CD4-positive, alpha-beta memory T cell (primary cell): Measurements from ENCODE around the gene SULT4A1. TPM values are rescaled to one million over a fixed set of nuclear protein-coding genes. Genes with fewer than 3 reads are reported as not detected.
"Not testable (repeated sequence)": the region's sequence is repeated elsewhere in the genome, so short reads cannot be mapped to it uniquely, and the experiment has no call there.

Experiments
- CTCF ChIA-PET: fragments of 350-600 bp; sonication (Branson Sonifier 250); formaldehyde crosslinking; loops from one replicate; lab custom pipeline; 2021; ENCODE audit warnings: inconsistent platforms; ENCODE audit not compliant: partially characterized antibody; lab: Charles Lee
- POLR2A ChIA-PET: fragments of 350-600 bp; sonication (Branson Sonifier 250); formaldehyde crosslinking; loops from one replicate; lab custom pipeline; 2021; ENCODE audit not compliant: partially characterized antibody; lab: Charles Lee
- DNase-seq, 5 donors: peaks; one replicate each; pipeline versions ENCODE4 v3.0.0 to v3.0.0-alpha.2; 2020 to 2022; ENCODE audit warnings: mixed read lengths in 1 of 5
- H3K27ac ChIP-seq: one replicate; pipeline ENCODE4 v1.7.0; 2013; ENCODE audit warnings: low read depth, low read length
- H3K27me3 ChIP-seq: 2 replicates; pipeline ENCODE4 v1.7.0; 2013; ENCODE audit warnings: mild to moderate bottlenecking, low read length, moderate library complexity; ENCODE audit not compliant: insufficient read depth
- H3K36me3 ChIP-seq: 2 replicates; pipeline ENCODE4 v1.7.0; 2013; ENCODE audit warnings: mild to moderate bottlenecking, low read length, moderate library complexity; ENCODE audit not compliant: insufficient read depth
- H3K4me1 ChIP-seq: 2 replicates; pipeline ENCODE4 v1.7.0; 2013; ENCODE audit warnings: mild to moderate bottlenecking, low read length, moderate library complexity; ENCODE audit not compliant: insufficient read depth
- H3K4me3 ChIP-seq, 2 donors: one replicate each; pipeline ENCODE4 v1.7.0; 2013; ENCODE audit warnings: low read length in 2 of 2, mild to moderate bottlenecking in 1 of 2
- H3K9me3 ChIP-seq, 2 donors: one replicate each; pipeline ENCODE4 v1.7.0; 2013; ENCODE audit warnings: low read length in 2 of 2, control low read depth in 1 of 2; ENCODE audit not compliant: control insufficient read depth in 1 of 2
- H3K27ac Mint-ChIP-seq, 7 donors: one replicate each; pipeline ENCODE4 v1.8.0; 2020 to 2021; ENCODE audit warnings: mixed read lengths in 7 of 7, mild to moderate bottlenecking in 6 of 7, inconsistent platforms in 3 of 7, moderate library complexity in 3 of 7
- H3K27me3 Mint-ChIP-seq, 2 donors: one replicate each; pipeline ENCODE4 v1.8.0; 2020 to 2021; ENCODE audit warnings: mixed read lengths in 2 of 2
- H3K36me3 Mint-ChIP-seq, 2 donors: one replicate each; pipeline ENCODE4 v1.8.0; 2020 to 2021; ENCODE audit warnings: mixed read lengths in 2 of 2, inconsistent platforms in 1 of 2, mild to moderate bottlenecking in 1 of 2
- H3K4me1 Mint-ChIP-seq, 4 donors: one replicate each; pipeline ENCODE4 v1.8.0; 2020 to 2021; ENCODE audit warnings: mixed read lengths in 4 of 4, mild to moderate bottlenecking in 1 of 4
- H3K4me3 Mint-ChIP-seq, 8 donors: one replicate each; pipeline ENCODE4 v1.8.0; 2020 to 2021; ENCODE audit warnings: mixed read lengths in 8 of 8, mild to moderate bottlenecking in 7 of 8, moderate library complexity in 6 of 8, inconsistent platforms in 3 of 8
- H3K9me3 Mint-ChIP-seq, 8 donors: one replicate each; pipeline ENCODE4 v1.8.0; 2020 to 2021; ENCODE audit warnings: mixed read lengths in 8 of 8, mild to moderate bottlenecking in 5 of 8, inconsistent platforms in 3 of 8, moderate library complexity in 1 of 8
- intact Hi-C: fragments of 100-400 bp; cut with micrococcal nuclease; formaldehyde crosslinking; loops from one replicate; pipeline ENCODE4 v1.15.1; 2023
- polyA plus RNA-seq, 2 donors: library from polyadenylated mRNA; unstranded; fragments of 300-500 nt; fragmentation: Illumina TruSeq; gene quantifications; one replicate each; pipeline ENCODE4 v1.2.3, GENCODE V29; 2021
- total RNA-seq, 2 experiments: library from RNA; stranded (reverse); gene quantifications; one replicate each; pipeline ENCODE4 v1.2.3, GENCODE V29; 2021

SULT4A1 gene
- total RNA-seq, result not detected
- polyA plus RNA-seq, result not detected

GRCh38 chr22:43862074-43862881 lies at the start of gene SULT4A1:
Gene SULT4A1 (minus strand): TSS chr22:43862513. CDS start chr22:43862382, 131 bp downstream.
- Histone ChIP-seq H3K27ac (no peak within 1 kb of the TSS), H3K9me3 (no peaks in the 10 kb centered on the region), H3K27me3 (peaks cover 8% of the 10 kb centered on the region), H3K4me3 (no peak within 1 kb of the TSS), H3K36me3 (no peaks in the 10 kb centered on the region), H3K4me1 (no peaks in the 10 kb centered on the region)
- Mint-ChIP-seq H3K9me3 (peaks cover 0 to 9% (median 3%) of the 10 kb centered on the region in 8 donors), H3K36me3 (no peaks in the 10 kb centered on the region), H3K27me3 (peaks cover 42 to 45% of the 10 kb centered on the region in 2 donors), H3K27ac (peak within 1 kb of the TSS in 1 of 7 donors; percentile 29), H3K4me1 (peaks cover 0 to 5% (median 0%) of the 10 kb centered on the region in 4 donors), H3K4me3 (peak within 1 kb of the TSS in 7 of 8 donors; percentile 25 to 74 (median 70))
- intact Hi-C loops, result no loop called here
- DNase-seq, result no peak
- POLR2A ChIA-PET, result no interaction called here
- CTCF ChIA-PET, result no interaction called here

GRCh38 chr22:43911351-43911750 lies 49.0 kb upstream of the SULT4A1 start:
- DNase-seq, result no peak
- ChIA-PET POLR2A (no interaction called here), CTCF (no interaction called here)
- Mint-ChIP-seq H3K4me1 (no peaks in the 10 kb centered on the region), H3K36me3 (no peaks in the 10 kb centered on the region), H3K27me3 (peaks cover 15 to 17% of the 10 kb centered on the region in 2 donors), H3K27ac (no peak overlapping the region), H3K4me3 (no peak overlapping the region), H3K9me3 (peaks cover 0 to 2% (median 0%) of the 10 kb centered on the region in 8 donors)
- Histone ChIP-seq H3K27me3 (no peaks in the 10 kb centered on the region), H3K4me3 (no peak overlapping the region), H3K9me3 (no peaks in the 10 kb centered on the region), H3K36me3 (no peaks in the 10 kb centered on the region), H3K27ac (no peak overlapping the region), H3K4me1 (no peaks in the 10 kb centered on the region)
- intact Hi-C loops, result no loop called here

DNA sequence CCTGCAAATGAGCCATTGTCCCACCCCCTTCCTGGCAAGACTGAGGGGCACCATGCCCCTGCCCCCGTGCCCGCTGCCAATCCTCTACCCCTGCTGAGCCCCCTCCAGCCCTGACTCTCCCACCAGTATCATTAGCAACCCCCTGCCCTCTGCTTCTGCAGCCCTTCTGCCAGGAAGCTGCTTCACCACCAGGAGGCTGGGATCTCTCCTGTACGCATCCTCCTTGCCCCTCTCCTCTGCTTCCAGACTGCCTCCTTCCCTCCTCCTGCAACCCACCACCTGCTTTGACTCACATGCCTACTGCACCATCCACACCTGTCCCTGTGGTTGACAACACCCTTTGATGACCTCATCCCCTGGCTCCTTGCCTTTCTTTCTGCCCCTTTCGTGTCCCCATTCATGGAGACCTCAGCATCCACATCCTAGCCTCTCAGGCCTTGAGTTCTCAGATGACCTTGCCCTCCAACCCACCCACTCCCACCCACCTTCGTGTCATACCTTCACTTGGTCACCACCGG lies 47.9 kb upstream of the SULT4A1 start:
- no peak overlapping the region for H3K4me3 ChIP-seq
- ChIA-PET CTCF (no interaction called here), POLR2A (no interaction called here)
- no peaks in the 10 kb centered on the region for H3K9me3 ChIP-seq
- intact Hi-C loops, result no loop called here
- no peaks in the 10 kb centered on the region for H3K27me3 ChIP-seq
- H3K27ac ChIP-seq, result no peak overlapping the region
- H3K27ac Mint-ChIP-seq, result no peak overlapping the region
- no peaks in the 10 kb centered on the region for H3K4me1 Mint-ChIP-seq
- no peaks in the 10 kb centered on the region for H3K36me3 ChIP-seq
- H3K27me3 Mint-ChIP-seq, result peaks cover 15 to 17% of the 10 kb centered on the region in 2 donors
- no peaks in the 10 kb centered on the region for H3K4me1 ChIP-seq
- no peak for DNase-seq
- H3K9me3 Mint-ChIP-seq, result no peaks in the 10 kb centered on the region
- H3K36me3 Mint-ChIP-seq, result no peaks in the 10 kb centered on the region
- no peak overlapping the region for H3K4me3 Mint-ChIP-seq

DNA sequence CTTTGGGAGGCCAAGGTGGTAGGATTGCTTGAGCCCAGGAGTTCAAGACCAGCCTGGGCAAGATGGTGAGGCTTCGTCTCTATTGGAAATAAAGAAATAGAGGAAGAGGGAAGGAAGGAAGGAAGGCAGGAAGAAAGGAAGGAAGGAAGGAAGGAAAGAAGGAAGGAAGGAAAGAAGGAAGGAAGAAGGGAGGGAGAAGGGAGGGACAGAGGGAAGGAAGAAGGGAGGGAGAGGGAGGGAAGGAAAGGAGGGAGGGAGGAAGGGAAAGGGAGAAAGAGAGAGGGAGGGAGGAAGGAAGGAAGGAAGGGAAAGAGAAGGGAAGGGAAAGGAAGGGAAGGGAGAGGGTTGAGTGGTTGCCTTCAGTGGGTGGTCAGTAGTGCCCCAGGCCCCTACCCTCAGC lies 47.4 kb upstream of the SULT4A1 start:
- Histone ChIP-seq H3K4me1 (no peaks in the 10 kb centered on the region), H3K9me3 (no peaks in the 10 kb centered on the region), H3K27ac (no peak overlapping the region), H3K4me3 (no peak overlapping the region), H3K27me3 (no peaks in the 10 kb centered on the region), H3K36me3 (no peaks in the 10 kb centered on the region)
- no peak overlapping the region for H3K4me3 Mint-ChIP-seq
- ChIA-PET POLR2A (no interaction called here), CTCF (no interaction called here)
- no peak for DNase-seq
- H3K36me3 Mint-ChIP-seq, result no peaks in the 10 kb centered on the region
- no peaks in the 10 kb centered on the region for H3K9me3 Mint-ChIP-seq
- H3K27ac Mint-ChIP-seq, result no peak overlapping the region
- intact Hi-C loops, result no loop called here
- H3K4me1 Mint-ChIP-seq, result no peaks in the 10 kb centered on the region
- H3K27me3 Mint-ChIP-seq, result peaks cover 15 to 17% of the 10 kb centered on the region in 2 donors

DNA sequence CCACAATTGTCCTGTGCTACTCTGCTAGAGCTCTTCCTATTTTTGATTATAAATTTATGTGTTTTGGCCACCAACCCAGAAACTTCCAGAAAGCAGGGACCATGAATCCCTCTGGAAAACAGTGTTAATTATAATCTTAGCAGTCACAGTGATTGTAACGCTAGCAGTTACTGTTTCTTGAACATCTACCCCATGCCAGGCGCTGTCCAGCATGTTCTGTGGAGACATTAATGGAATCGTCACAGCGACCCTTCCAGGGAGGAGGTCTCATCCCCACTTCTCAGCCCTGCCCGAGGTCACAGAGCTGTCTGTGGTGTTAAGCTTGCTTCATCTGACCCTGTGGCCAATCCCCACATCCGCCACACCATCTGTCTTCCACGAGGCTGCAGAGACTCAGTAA lies 43.4 kb upstream of the SULT4A1 start:
- H3K27me3 Mint-ChIP-seq, result peaks cover 18 to 20% of the 10 kb centered on the region in 2 donors
- ChIA-PET CTCF (interaction anchor here (1.2 kb wide), 1 partner anchor 21 kb away, joined by 3 read pairs; no protein-coding TSS in a partner anchor), POLR2A (no interaction called here)
- H3K9me3 Mint-ChIP-seq, result no peaks in the 10 kb centered on the region
- Histone ChIP-seq H3K4me3 (no peak overlapping the region), H3K36me3 (no peaks in the 10 kb centered on the region), H3K9me3 (no peaks in the 10 kb centered on the region), H3K4me1 (no peaks in the 10 kb centered on the region), H3K27ac (no peak overlapping the region), H3K27me3 (no peaks in the 10 kb centered on the region)
- no peak overlapping the region for H3K4me3 Mint-ChIP-seq
- DNase-seq, result no peak
- no peaks in the 10 kb centered on the region for H3K4me1 Mint-ChIP-seq
- no peaks in the 10 kb centered on the region for H3K36me3 Mint-ChIP-seq
- intact Hi-C loops, result no loop called here
- H3K27ac Mint-ChIP-seq, result no peak overlapping the region

DNA sequence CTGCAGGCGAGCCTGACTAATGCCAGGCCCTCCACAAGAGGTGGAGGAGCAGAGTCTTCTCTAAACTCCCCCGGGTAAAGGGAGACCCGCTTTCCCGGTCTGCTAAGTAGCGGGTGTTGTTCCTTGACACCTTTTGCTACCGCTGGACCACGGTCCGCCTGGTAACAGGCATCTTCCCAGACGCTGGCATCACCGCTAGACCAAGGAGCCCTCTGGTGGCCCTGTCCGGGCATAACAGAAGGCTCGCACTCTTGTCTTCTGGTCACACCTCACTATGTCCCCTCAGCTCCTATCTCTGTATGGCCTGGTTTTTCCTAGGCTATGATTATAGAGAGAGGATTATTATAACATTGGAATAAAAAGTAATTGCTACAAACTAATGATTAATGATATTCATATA lies 42.1 kb upstream of the SULT4A1 start:
- H3K27ac ChIP-seq, H3K36me3 Mint-ChIP-seq, H3K4me1 ChIP-seq, intact Hi-C loops, H3K4me1 Mint-ChIP-seq, POLR2A ChIA-PET, H3K4me3 ChIP-seq, H3K9me3 Mint-ChIP-seq, CTCF ChIA-PET, H3K36me3 ChIP-seq, H3K27ac Mint-ChIP-seq, H3K9me3 ChIP-seq, H3K27me3 ChIP-seq, H3K4me3 Mint-ChIP-seq: not testable (repeated sequence)
- peaks cover 10 to 19% of the 10 kb centered on the region in 2 donors for H3K27me3 Mint-ChIP-seq
- peak in 3 of 5 donors; percentile 9 to 48 (median 24) for DNase-seq

- H3K27me3 ChIP-seq, H3K27ac Mint-ChIP-seq, POLR2A ChIA-PET, intact Hi-C loops, H3K9me3 ChIP-seq, H3K4me1 Mint-ChIP-seq, H3K4me1 ChIP-seq, H3K4me3 Mint-ChIP-seq, H3K36me3 Mint-ChIP-seq, H3K4me3 ChIP-seq, H3K9me3 Mint-ChIP-seq, H3K27ac ChIP-seq, CTCF ChIA-PET, H3K36me3 ChIP-seq, DNase-seq: not testable (repeated sequence)
- peaks cover 10 to 18% of the 10 kb centered on the region in 2 donors for H3K27me3 Mint-ChIP-seq
Measured at GRCh38 chr22:43903033-43903432, 40.7 kb upstream of the SULT4A1 start.
